DMS114 treated with DMSO at 0.1 percent for 48 hours (cell line): ENCODE data around the gene FAM72B.
"Not testable (repeated sequence)": the region's sequence is repeated elsewhere in the genome, so short reads cannot be mapped to it uniquely, and the experiment has no call there.

Experiments
- DNase-seq: peaks from one replicate; lab custom pipeline; 2025; ENCODE audit not compliant: unreplicated experiment; lab: John Stamatoyannopoulos, UW

FAM72B gene

DNA sequence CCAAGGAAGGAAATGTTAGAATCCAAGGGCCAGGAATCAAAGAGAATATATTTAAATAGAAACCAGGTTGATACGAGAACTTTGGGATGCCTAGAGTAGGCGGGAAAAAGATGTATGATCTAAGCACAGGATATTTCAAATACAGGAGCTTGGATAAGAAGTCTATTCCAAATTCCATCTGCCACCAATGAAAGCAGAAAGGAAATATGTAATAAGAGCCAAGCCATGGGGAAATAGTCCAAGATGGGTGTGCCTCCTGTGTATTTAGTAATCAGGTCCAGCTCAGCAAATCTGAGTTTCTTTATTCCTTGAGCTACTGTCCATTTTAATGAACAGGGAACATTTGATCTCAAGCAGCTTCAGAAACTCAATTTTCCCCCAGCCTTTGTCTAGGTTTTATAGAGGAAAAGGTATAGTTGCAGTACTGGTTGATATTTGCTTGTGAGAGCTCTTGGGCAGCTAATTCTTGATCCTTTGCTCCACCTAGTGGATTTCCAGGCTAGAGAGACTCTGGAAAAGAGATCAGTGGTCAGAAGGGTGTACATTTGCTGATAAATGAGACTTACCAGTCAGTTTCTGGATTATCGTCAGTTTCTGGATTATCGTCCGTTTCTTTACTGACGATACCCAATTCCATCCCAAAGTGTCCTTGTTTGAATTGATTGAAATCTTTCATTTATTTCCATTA is 28.3 kb downstream of the FAM72B start:
- DNase-seq = peak; percentile 21

- DNase-seq = not testable (repeated sequence)
Measured at GRCh38 chr1:121154811-121155210, 29.3 kb downstream of the FAM72B start.

- DNase-seq = not testable (repeated sequence)
Measured at GRCh38 chr1:121152788-121153187, 31.4 kb downstream of the FAM72B start.

GRCh38 chr1:121151294-121151693 is 32.8 kb downstream of the FAM72B start:
- DNase-seq = not testable (repeated sequence)

DNA sequence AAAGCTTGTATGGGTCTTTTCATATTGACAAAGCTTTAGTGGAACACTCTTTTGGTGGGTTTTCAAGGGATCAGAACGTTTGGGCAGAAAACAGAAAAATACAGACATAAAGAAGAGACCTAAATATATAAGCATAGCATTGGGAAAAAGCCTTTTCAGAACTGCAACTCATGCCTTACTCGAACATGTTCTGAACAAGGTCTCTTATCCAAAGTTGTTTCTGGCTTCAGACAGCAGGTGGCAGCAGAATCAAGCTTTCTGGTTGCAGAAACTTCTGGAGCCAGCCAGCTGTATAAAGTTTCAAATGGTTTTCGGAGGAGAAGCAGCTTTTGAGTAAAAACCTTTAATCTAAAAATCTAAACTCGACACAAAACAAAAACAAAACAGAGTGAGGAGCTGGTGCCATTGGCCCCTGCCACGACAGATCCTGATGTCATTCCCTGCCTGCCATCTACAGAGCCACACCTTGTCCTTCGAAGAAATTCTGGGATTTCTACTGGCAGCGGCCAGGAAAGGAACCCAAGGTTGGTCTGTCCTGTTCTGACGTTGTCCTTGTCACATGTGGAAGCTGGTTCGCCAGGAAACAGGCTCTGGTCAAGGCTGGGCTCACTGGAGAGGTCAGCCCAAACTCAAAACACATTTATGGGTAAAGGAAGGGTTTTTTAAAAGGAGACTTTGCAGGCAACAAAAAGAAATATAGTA is 35.5 kb downstream of the FAM72B start:
- not testable (repeated sequence) for DNase-seq

DNA sequence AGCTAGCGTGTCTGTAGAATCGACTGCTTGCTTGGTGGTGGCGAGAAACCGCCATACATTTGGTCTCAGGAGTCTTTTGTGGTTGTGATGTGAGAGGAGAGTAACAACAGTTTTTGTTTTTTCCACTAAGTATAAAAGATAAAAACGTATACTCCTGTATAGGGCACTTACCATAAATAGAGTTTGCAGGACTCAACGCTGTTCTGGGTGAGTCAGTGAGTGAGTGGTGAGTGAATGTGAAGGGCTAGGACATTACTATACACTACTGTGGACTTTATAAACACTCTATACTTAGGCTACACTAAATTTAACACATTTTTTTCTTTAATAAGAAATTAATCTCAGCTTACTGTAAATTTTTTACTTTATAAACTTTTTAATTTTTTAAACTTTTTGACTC is 43.7 kb downstream of the FAM72B start:
- DNase-seq = not testable (repeated sequence)

DNA sequence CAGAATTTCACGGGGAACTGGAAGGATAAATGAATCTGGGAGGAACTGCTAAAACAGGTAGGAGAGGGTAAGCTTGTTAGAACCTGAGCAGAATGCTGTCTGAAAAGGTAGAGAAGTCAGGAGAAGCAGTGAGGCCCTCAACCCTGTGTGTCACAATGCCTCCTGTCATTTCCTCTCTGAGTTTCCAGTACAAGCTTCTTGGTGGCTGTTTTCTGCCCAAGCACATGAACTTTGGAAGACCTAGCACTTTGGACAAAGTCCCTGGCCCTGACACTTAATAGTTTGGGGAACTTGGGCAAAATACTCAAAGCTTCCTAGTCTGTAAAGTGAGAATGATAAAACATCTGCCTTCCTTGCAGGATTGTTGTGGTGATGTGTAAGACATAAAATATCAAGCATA is 52.6 kb downstream of the FAM72B start:
- not testable (repeated sequence) for DNase-seq

DNA sequence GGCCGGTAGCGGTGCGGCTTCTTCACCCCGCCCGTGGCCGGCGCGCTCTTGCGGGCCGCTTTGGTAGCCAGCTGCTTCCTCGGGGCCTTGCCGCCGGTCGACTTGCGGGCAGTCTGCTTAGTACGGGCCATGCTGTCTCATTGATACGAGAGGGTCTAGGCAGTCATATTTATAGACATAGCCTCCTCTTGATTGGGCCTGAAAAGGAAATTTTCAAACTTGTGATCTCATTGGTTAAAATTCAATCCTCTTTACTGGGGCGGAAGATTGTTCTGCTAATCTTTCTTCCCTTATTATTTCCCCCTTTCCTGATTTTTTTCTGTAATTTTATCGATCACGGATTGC is 65.7 kb downstream of the FAM72B start:
- DNase-seq = not testable (repeated sequence)
